Peyer's patch (tissue), 4 donors: ENCODE measurements around the gene SSRP1. TPM values are rescaled to one million over a fixed set of nuclear protein-coding genes. Genes with fewer than 3 reads are reported as not detected.

Source experiments
- DNase-seq, 3 donors: peaks; one replicate each; pipeline ENCODE4 v3.0.0-alpha.2; 2017 to 2019
- H3K27ac ChIP-seq, 4 donors: fragments of 200-600 bp; sonication (generic); one replicate each; pipeline ENCODE4 v1.5.1; 2016 to 2019
- H3K27me3 ChIP-seq, 2 donors: fragments of 200-600 bp; sonication (generic); one replicate each; pipeline ENCODE4 v1.5.1; 2019
- H3K36me3 ChIP-seq, 3 donors: fragments of 200-600 bp; sonication (generic); one replicate each; pipeline ENCODE4 v1.5.1; 2016 to 2019
- H3K4me1 ChIP-seq, 4 donors: fragments of 200-600 bp; sonication (generic); one replicate each; pipeline ENCODE4 v1.5.1; 2016 to 2019
- H3K4me3 ChIP-seq, 4 donors: fragments of 200-600 bp; sonication (generic); 1 replicate in 3 of 4; 2 replicates in 1 of 4; pipeline ENCODE4 v1.5.1; 2016 to 2019; ENCODE audit warnings: mild to moderate bottlenecking in 1 of 4
- H3K9me3 ChIP-seq, 4 donors: fragments of 200-600 bp; sonication (generic); one replicate each; pipeline ENCODE4 v1.5.1; 2016 to 2019; ENCODE audit warnings: mild to moderate bottlenecking in 1 of 4
- POLR2A ChIP-seq, 2 donors: fragments of 450-650 bp; IDR thresholded peaks; one replicate each; pipeline ENCODE4 v1.5.1; 2017; ENCODE audit warnings: antibody characterized with exemption in 2 of 2, mild to moderate bottlenecking in 2 of 2, moderate library complexity in 2 of 2
- total RNA-seq, 4 donors: library from RNA; depleted of rRNA; stranded (reverse); fragments of >200 nt; gene quantifications; one replicate each; pipeline ENCODE4 v1.1.0, GENCODE V29; 2016
- TF ChIP-seq, protein P1 (sequence below), 6 experiments: fragments of 450-650 bp in 4 of 6; fragments of 200-600 bp in 2 of 6; sonication (generic) in 1 of 6; IDR thresholded peaks; one replicate each; pipeline ENCODE4 v1.5.1; 2017 to 2019; ENCODE audit warnings: antibody characterized with exemption in 6 of 6, mild to moderate bottlenecking in 3 of 6, moderate library complexity in 1 of 6

The SSRP1 gene
- total RNA-seq, 4 donors from 2014 or later: 39.9 to 106 (median 50.6) TPM

GRCh38 chr11:57358543-57358961 lies 22.9 kb upstream of the SSRP1 start:
- TF ChIP-seq, protein P1, sequence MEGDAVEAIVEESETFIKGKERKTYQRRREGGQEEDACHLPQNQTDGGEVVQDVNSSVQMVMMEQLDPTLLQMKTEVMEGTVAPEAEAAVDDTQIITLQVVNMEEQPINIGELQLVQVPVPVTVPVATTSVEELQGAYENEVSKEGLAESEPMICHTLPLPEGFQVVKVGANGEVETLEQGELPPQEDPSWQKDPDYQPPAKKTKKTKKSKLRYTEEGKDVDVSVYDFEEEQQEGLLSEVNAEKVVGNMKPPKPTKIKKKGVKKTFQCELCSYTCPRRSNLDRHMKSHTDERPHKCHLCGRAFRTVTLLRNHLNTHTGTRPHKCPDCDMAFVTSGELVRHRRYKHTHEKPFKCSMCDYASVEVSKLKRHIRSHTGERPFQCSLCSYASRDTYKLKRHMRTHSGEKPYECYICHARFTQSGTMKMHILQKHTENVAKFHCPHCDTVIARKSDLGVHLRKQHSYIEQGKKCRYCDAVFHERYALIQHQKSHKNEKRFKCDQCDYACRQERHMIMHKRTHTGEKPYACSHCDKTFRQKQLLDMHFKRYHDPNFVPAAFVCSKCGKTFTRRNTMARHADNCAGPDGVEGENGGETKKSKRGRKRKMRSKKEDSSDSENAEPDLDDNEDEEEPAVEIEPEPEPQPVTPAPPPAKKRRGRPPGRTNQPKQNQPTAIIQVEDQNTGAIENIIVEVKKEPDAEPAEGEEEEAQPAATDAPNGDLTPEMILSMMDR (IDR thresholded peaks at IDR 0.05): no peak
- TF ChIP-seq POLR2A (IDR thresholded peaks at IDR 0.05): no peak
- Histone ChIP-seq H3K4me1 (peaks cover 0 to 5% (median 0%) of the 10 kb centered on the region in 4 donors), H3K9me3 (no peaks in the 10 kb centered on the region), H3K27ac (no peak overlapping the region), H3K27me3 (no peaks in the 10 kb centered on the region), H3K4me3 (no peak overlapping the region), H3K36me3 (no peaks in the 10 kb centered on the region)
- no peak for DNase-seq

DNA sequence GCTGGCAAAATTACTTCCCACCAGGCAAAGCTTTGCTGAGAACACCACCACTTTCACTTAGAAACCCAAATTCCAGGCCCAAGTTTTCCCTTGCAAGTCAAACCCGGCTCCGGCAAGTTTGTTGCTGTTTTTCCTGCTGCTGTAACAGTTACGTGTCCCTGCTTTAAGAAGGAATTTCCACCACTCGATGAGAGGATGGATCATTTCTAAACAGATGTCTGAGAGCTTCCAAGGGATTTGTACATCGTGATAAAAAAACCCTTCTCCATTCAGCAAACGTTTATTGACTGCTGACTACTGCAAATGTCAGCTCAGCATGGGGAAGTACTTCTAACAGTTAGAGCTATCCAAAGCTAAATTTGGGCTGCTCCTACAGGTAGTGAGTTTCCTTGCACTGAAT lies 22.2 kb upstream of the SSRP1 start:
- Histone ChIP-seq H3K9me3 (no peaks in the 10 kb centered on the region), H3K27ac (peak overlapping the region in 1 of 4 donors; percentile 35)
- no peak for DNase-seq

GRCh38 chr11:57357310-57357709 lies 21.6 kb upstream of the SSRP1 start:
- Histone ChIP-seq H3K4me1 (peaks cover 0 to 5% (median 0%) of the 10 kb centered on the region in 4 donors), H3K36me3 (no peaks in the 10 kb centered on the region), H3K9me3 (no peaks in the 10 kb centered on the region), H3K27me3 (no peaks in the 10 kb centered on the region), H3K27ac (peak overlapping the region in 1 of 4 donors; percentile 35), H3K4me3 (no peak overlapping the region)
- DNase-seq: no peak
- TF ChIP-seq, protein P1 (IDR thresholded peaks at IDR 0.05): no peak

More for the DNA sequence above, 22.2 kb upstream of the SSRP1 start:
- peaks cover 0 to 5% (median 0%) of the 10 kb centered on the region in 4 donors for H3K4me1 ChIP-seq
- TF ChIP-seq POLR2A (IDR thresholded peaks at IDR 0.05): no peak
- TF ChIP-seq, protein P1 (IDR thresholded peaks at IDR 0.05): no peak
- H3K4me3 ChIP-seq: no peak overlapping the region
- H3K36me3 ChIP-seq: no peaks in the 10 kb centered on the region
- no peaks in the 10 kb centered on the region for H3K27me3 ChIP-seq

- Histone ChIP-seq H3K27me3 (no peaks in the 10 kb centered on the region), H3K36me3 (no peaks in the 10 kb centered on the region), H3K4me3 (no peak overlapping the region), H3K27ac (no peak overlapping the region), H3K4me1 (peaks cover 0 to 5% (median 0%) of the 10 kb centered on the region in 4 donors), H3K9me3 (no peaks in the 10 kb centered on the region)
- DNase-seq: no peak
- no peak for TF ChIP-seq POLR2A (IDR thresholded peaks at IDR 0.05)
- TF ChIP-seq, protein P1 (IDR thresholded peaks at IDR 0.05): no peak
Measured at GRCh38 chr11:57356268-57356667, 20.6 kb upstream of the SSRP1 start.

- DNase-seq: peak in 1 of 3 donors; percentile 31
- TF ChIP-seq POLR2A (IDR thresholded peaks at IDR 0.05): no peak
- TF ChIP-seq, protein P1 (IDR thresholded peaks at IDR 0.05): no peak
- no peak overlapping the region for H3K27ac ChIP-seq
- H3K9me3 ChIP-seq: no peaks in the 10 kb centered on the region
- no peaks in the 10 kb centered on the region for H3K36me3 ChIP-seq
- H3K4me3 ChIP-seq: no peak overlapping the region
- H3K4me1 ChIP-seq: peaks cover 0 to 8% (median 0%) of the 10 kb centered on the region in 4 donors
- no peaks in the 10 kb centered on the region for H3K27me3 ChIP-seq
Measured at GRCh38 chr11:57354699-57355098, 19.0 kb upstream of the SSRP1 start.

DNA sequence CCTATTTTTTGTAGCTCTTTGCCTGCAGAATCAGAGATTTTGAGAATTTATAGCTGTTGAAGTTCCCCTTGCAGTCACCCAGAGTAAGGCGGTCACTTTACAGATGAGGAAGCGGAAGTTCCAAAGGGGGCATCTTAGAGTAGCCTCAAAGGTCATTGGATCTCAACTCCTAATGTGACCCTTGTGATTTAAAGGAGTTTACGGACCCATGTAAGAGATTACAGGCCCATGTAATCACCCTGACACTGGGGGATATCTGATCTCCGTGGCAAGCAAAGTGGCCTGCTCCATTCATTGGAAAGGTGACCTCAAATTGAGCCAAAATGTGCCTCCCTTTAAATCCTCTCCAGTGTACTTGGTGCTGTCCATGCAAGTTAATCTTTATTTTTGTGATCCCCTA lies 18.2 kb upstream of the SSRP1 start:
- Histone ChIP-seq H3K4me1 (peaks cover 0 to 9% (median 0%) of the 10 kb centered on the region in 4 donors), H3K4me3 (no peak overlapping the region), H3K27ac (no peak overlapping the region), H3K9me3 (no peaks in the 10 kb centered on the region), H3K27me3 (no peaks in the 10 kb centered on the region), H3K36me3 (no peaks in the 10 kb centered on the region)
- no peak for DNase-seq
- TF ChIP-seq, protein P1 (IDR thresholded peaks at IDR 0.05): no peak
